Stimulated activated CD4-positive, alpha-beta T cell treated with anti-CD3 and anti-CD28 coated beads, Interleukin-2, amount 100 ng/mL, for 48 hours (primary cell): Measurements from ENCODE around the gene APOL2.
"Not testable (repeated sequence)": the region's sequence is repeated elsewhere in the genome, so short reads cannot be mapped to it uniquely, and the experiment has no call there.

Source experiments
- DNase-seq, 2 donors: peaks; one replicate each; pipeline ENCODE4 v3.0.0-alpha.2; 2020

APOL2 gene

GRCh38 chr22:36220451-36220921 is 18.8 kb downstream of the APOL2 start:
- DNase-seq = no peak

DNA sequence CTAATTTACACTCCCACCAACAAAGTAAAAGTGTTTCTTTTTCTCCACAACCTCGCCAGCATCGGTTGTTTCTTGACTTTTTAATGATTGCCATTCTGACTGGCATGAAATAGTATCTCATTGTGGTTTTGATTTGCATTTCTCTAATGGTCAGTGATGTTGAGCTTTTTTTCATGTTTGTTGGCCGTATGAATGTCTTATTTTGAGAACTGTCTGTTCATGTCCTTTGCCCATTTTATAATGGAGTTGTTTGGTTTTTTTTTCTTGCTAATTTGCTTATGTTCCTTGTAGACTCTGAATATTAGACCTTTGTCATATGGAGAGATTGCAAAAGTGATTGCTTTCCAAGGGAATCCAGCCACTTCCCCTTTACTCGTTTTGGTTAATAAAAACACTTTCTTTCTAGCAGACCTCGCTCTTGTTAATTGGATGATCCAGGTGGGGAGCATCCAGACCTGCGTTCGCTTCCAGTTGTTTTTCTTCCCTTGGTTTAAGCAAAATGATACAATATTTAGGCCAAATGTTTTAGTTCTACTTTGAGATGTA is 20.6 kb downstream of the APOL2 start:
- DNase-seq = no peak

- no peak for DNase-seq
Measured at GRCh38 chr22:36215981-36216380, 23.3 kb downstream of the APOL2 start.

DNA sequence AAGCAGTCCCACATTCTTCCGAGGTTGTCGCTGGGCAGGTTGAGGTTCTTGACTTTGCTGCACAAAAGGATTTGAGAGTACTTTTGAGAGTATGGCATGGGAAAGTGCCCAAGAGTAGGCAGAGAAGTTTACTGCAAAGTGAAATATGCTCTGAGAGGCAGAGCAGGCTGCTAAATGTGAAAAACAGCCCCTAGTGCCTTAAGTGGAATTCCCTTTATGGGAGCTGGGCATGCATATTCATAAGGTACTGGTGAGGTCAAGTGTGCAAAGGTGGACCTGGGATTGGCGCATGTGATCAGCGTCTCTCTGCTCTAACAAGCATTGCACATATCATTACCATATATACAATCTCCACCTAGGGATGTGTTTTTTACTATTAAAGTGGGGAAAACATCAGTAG is 25.7 kb downstream of the APOL2 start:
- DNase-seq = no peak

- no peak for DNase-seq
Measured at GRCh38 chr22:36212901-36213300, 26.4 kb downstream of the APOL2 start.

DNA sequence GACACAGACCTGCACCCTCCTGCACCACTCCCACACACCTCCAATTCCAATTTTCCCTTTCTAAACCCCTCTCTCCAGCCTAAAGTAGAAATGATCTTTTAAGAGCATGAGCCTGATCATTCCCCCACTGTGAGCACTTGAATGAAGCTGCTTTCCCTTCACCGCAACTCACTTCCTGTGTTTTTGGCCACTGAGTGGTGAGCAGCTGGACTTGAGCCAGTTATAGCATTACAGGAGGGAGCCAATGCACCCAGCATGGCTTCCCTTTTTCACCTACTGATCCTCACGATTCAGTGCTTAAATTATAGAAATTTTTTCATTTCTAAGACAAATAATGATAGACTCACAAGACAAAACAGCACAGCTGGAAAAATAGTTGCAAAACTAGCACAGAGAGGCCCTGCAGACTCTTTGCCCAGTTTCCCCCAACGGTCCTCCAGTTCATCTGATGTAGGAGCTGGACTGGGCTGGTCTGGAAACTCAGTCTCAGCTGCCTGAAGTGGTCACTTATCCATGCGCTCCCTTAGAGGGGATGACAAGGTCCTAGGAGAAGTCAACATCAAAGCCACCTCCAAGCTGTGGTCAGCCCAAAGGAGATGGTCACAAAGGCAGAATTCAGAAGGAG is 28.0 kb downstream of the APOL2 start:
- DNase-seq = no peak

- no peak for DNase-seq
Measured at GRCh38 chr22:36210224-36210623, 29.1 kb downstream of the APOL2 start.

- DNase-seq = not testable (repeated sequence)
Measured at GRCh38 chr22:36209488-36209908, 29.8 kb downstream of the APOL2 start.

GRCh38 chr22:36208914-36209313 is 30.4 kb downstream of the APOL2 start:
- no peak for DNase-seq

DNA sequence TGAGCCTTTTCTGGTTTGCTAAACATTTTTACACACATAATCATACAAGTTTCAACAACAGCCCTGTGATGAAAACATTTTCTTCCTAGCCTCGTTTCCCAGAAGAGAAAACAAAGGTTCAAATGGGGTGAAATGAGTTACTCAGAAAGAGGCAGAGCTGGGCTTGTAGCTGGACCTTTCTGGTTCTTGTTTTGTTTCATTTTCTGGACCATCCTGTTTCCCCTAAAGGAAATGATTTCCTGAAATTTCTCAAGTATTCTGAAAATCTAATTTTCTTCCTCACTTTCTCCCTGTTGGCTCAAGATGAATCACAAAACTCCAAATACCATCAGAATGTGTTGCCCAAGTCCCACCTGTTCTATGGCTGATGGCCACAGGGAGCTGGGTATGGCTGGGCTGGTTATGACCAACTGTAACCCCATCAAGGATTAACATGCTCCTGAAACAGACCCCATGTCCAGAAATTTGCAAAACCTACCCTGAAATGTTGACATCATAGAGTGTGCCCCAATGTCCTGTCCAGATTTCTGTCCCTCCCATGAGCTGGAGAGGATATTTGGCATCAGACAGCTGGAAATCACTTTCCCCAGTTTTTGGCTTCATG is 31.1 kb downstream of the APOL2 start:
- no peak for DNase-seq

GRCh38 chr22:36206255-36206654 is 33.1 kb downstream of the APOL2 start:
- DNase-seq = no peak

- not testable (repeated sequence) for DNase-seq
Measured at GRCh38 chr22:36205573-36205972, 33.8 kb downstream of the APOL2 start.

DNA sequence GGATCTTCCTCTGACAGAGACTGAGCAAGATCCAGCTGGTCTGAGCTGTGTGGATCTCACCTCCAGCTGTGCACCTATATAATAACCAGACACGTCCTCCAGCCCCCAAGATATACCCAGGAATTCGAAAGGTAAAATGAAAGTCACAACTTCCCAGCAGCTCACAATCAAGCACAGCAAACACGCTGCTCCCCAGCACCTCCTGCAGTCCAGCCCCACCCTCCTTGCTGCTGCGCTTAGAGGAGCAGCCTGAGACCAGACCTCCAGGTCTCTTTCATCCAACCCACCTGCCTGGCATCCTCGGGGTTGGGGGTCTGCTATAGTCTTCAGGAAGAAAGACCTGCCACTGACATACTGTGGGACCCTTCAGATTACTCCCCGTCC is 34.7 kb downstream of the APOL2 start:
- DNase-seq = no peak

- no peak for DNase-seq
Measured at GRCh38 chr22:36204001-36204631, 35.2 kb downstream of the APOL2 start.

DNA sequence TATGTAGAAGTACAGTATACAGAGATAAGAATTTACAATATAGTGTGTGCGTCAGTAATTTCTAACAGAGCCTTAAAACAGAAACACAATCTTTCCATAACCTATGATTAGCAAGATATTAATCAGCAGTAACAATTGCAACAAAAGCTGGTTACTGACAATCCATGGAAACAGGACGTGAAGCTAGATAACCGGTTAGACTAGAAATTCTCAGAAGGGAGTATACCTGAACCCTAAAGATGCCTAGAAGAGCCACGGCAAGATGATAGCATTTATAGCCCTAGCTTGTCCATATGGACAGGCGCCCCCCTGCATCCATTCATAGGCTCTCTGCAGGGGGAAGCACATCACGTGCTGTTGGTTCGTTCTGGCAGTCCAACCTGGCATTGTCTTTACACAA is 35.9 kb downstream of the APOL2 start:
- not testable (repeated sequence) for DNase-seq

- DNase-seq = not testable (repeated sequence)
Measured at GRCh38 chr22:36202906-36203305, 36.4 kb downstream of the APOL2 start.

- no peak for DNase-seq
Measured at GRCh38 chr22:36201630-36202319, 37.6 kb downstream of the APOL2 start, which contains the start of gene APOL4. Gene APOL4 (minus strand): TSS chr22:36201809. CDS start chr22:36201734, 75 bp downstream.

DNA sequence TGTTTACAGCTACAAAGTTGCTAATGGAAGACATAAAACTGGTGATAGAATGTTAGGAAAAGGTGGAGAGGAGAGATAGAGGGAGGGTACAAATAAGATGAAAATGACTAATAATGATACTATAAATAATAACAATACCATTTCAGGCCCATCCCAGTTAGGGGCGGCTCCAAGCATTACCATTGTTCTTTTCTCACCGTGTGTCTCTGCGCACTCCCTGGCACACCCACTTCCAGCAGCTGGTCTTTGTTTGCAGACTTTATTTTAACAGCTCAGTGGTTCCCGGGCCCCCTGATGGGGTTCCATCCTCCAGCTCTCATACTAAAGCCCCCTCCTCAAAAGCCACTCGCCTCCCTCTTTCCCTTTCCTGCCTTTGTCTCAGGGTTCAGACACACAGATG is 38.3 kb downstream of the APOL2 start:
- not testable (repeated sequence) for DNase-seq

DNA sequence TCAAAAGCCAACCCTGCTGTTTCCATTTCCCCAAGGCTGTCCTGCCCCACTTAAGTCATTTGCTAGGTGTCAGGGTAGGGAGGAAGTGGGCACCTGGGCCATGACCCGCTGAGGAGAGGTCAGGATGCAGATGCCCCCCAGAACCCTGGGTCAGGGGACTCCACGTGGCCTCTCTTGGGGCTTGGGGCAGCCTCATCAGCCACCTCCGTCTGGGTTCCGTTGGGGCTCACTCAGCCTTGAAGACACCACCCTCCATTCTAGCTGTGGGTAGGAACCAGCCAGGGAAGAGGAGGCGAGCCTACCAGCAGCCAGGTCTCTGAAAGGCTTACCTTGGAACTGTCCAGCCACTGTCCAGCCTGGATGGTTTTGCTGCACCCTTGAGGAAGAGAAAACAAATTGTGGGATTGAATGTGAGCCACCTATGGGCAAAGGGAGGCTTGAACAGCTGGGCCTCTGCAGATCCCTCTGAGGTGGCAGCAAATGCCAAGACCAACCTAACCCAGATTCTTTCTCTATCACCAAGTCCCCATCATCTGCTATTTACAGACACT is 40.3 kb downstream of the APOL2 start:
- no peak for DNase-seq

DNA sequence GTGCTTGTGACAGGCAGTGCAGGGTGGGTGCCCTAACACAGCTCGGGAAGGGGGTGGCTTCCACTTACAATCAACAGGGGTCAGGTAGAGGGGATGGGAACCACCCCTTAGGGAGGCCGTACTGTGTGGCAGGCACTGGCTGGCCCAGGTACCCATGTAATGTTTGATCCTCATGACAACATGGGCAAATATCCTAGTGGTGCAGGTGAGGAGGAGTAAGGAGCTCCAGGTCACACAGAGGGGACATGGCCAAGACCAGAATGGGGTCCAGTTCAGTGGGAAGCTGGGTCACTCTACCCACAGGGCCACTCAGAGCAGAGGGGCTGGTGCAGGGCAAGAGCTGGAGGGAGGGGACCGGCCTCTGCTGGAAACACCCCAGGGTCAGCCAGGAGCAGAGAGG is 40.8 kb downstream of the APOL2 start:
- DNase-seq = no peak

DNA sequence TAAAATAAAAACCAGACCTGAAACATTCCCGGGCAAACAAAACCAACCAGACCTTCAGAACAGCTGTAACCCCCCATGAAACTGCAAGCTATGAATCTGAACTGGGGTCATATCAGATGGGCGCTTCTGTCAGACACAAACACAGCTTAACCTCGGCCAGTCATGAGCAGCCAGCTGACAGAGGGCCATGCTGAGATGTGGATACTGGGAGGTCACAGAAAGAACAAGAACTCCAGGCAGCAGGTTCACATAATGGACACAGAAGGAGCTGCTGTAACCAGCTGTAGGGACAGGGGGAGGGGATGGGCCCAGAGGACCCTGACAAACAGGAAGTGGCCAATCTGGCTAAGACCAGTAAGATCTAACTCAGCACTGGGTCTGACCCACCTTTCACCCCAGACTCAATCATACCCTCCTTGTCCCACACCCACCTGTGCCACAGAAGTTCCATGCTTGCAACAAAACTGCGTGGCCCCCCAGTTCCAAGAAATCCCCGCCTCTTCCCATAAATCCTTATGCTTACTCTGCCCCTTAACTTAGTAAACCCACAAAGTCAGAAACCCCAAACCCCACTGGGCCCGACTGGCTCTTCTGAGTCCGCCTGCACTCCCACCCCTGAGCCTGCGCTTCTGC is 41.7 kb downstream of the APOL2 start:
- DNase-seq = no peak

GRCh38 chr22:36197065-36197440 is 42.3 kb downstream of the APOL2 start:
- DNase-seq = no peak
